K562 (cell line): ENCODE data around the gene SLC10A1. TPM values are rescaled to one million over a fixed set of nuclear protein-coding genes. Genes with fewer than 3 reads are reported as not detected.

Experiments
- ATAC-seq: fragments of 200-7000 bp; cut with Tn5 transposase; 3 replicates; pipeline ENCODE4 v1.9.1; 2020; ENCODE audit warnings: moderate library complexity
- BruUV-seq: library from RNA; stranded (reverse); fragments of 400-500 nt; replicated peaks from 2 replicates; lab custom pipeline; 2021; lab: Mats Ljungman, UMichigan
- CTCF ChIA-PET: fragments of 300-600 bp; formaldehyde crosslinking; extraction: SDS; loops from one replicate; lab custom pipeline; 2021; ENCODE audit warnings: low intra/inter-chr PET ratio; lab: Yijun Ruan, JAX
- POLR2A ChIA-PET: fragments of 300-600, 350-650 bp; sonication (Branson Sonifier 250); formaldehyde crosslinking; extraction: SDS; loops from one replicate; lab custom pipeline; 2021; ENCODE audit warnings: antibody characterized with exemption, inconsistent platforms; lab: Yijun Ruan, JAX
- DNase-seq, 4 experiments: peaks; one replicate each; pipeline versions ENCODE4 v3.0.0 to v3.0.0-alpha.2; 2011 to 2018; ENCODE audit warnings: low spot score in 3 of 4, mixed read lengths in 3 of 4; ENCODE audit errors: extremely low read depth in 1 of 4
- FAIRE-seq: peaks from 2 replicates; lab custom pipeline; 2011; peaks lifted over from hg19 to GRCh38; lab: Jason Lieb, UNC
- H2AFZ ChIP-seq: 2 replicates; pipeline ENCODE4 v1.6.0; 2011; ENCODE audit warnings: low read depth, low read length, control low read depth, inconsistent platforms
- H3K27ac ChIP-seq: fragments of 200-600 bp; 3 replicates; pipeline ENCODE4 v1.8.0; 2011; ENCODE audit warnings: low read depth, mild to moderate bottlenecking, control low read depth, inconsistent platforms, low read length, moderate library complexity, mixed read lengths; ENCODE audit errors: extremely low read depth
- H3K27me3 ChIP-seq, 2 experiments: fragments of 300-600 bp in 1 of 2; 2 replicates in 1 of 2; 3 replicates in 1 of 2; pipeline versions ENCODE4 v1.6.0 to v1.8.0; 2011; ENCODE audit warnings: inconsistent platforms in 2 of 2, low read length in 2 of 2, mild to moderate bottlenecking in 1 of 2, mixed read lengths in 1 of 2, moderate library complexity in 1 of 2; ENCODE audit not compliant: control insufficient read depth in 2 of 2, insufficient read depth in 2 of 2
- H3K36me3 ChIP-seq: fragments of 300-600 bp; 3 replicates; pipeline ENCODE4 v1.8.0; 2011; ENCODE audit warnings: mild to moderate bottlenecking, low read length, inconsistent platforms; ENCODE audit not compliant: control insufficient read depth, insufficient read depth
- H3K4me1 ChIP-seq, 2 experiments: fragments of 200-600 bp in 1 of 2; replicated peaks in 1 of 2; 2 replicates in 1 of 2; 3 replicates in 1 of 2; pipeline versions ENCODE4 v1.5.1 to v1.8.0; 2011; ENCODE audit warnings: inconsistent platforms in 2 of 2, low read length in 2 of 2, mild to moderate bottlenecking in 1 of 2, mixed read lengths in 1 of 2, moderate library complexity in 1 of 2; ENCODE audit not compliant: control insufficient read depth in 2 of 2, insufficient read depth in 2 of 2
- H3K4me2 ChIP-seq: 2 replicates; pipeline ENCODE4 v1.6.1; 2011; ENCODE audit warnings: low read length, control low read depth, inconsistent platforms, mixed read lengths; ENCODE audit not compliant: insufficient read depth
- H3K4me3 ChIP-seq: fragments of 200-600 bp; sonication (generic), shearing (Covaris generic); 2 replicates; pipeline ENCODE4 v1.5.1; 2016; ENCODE audit warnings: control low read depth, inconsistent platforms
- H3K79me2 ChIP-seq: fragments of 200-600 bp; 3 replicates; pipeline ENCODE4 v1.8.0; 2011; ENCODE audit warnings: low read length, inconsistent platforms; ENCODE audit not compliant: control insufficient read depth, insufficient read depth
- H3K9ac ChIP-seq, 2 experiments: 2 replicates each; pipeline versions ENCODE4 v1.6.0 to v1.6.1; 2011; ENCODE audit warnings: low read depth in 2 of 2, low read length in 2 of 2, control low read depth in 1 of 2, inconsistent platforms in 1 of 2, mild to moderate bottlenecking in 1 of 2, mixed read lengths in 1 of 2; ENCODE audit not compliant: insufficient read depth in 1 of 2
- H3K9me1 ChIP-seq: one replicate; pipeline ENCODE4 v1.6.0; 2011; ENCODE audit warnings: inconsistent platforms, mild to moderate bottlenecking, low read length, moderate library complexity; ENCODE audit not compliant: control insufficient read depth, insufficient read depth
- H3K9me3 ChIP-seq: replicated peaks from 2 replicates; pipeline ENCODE4 v1.5.1; 2011; ENCODE audit warnings: low read depth, low read length, inconsistent platforms; ENCODE audit not compliant: control insufficient read depth, insufficient read depth
- H4K20me1 ChIP-seq: replicated peaks from 2 replicates; pipeline ENCODE4 v1.6.1; 2011; ENCODE audit warnings: low read length, inconsistent platforms, mixed read lengths; ENCODE audit not compliant: control insufficient read depth, insufficient read depth
- BRF2 ChIP-seq: IDR thresholded peaks from 3 replicates; pipeline ENCODE4 v1.6.1; 2011; ENCODE audit warnings: borderline replicate concordance, mild to moderate bottlenecking; ENCODE audit not compliant: insufficient read length, insufficient read depth
- CBX5 ChIP-seq: IDR thresholded peaks from 2 replicates; pipeline ENCODE4 v1.6.1; 2014; ENCODE audit warnings: low read depth, borderline replicate concordance
- FOXK2 ChIP-seq, 2 experiments: fragments of 450-650 bp; IDR thresholded peaks in 1 of 2; conservative IDR thresholded peaks in 1 of 2; 2 replicates each; pipeline ENCODE4 v1.6.1; 2016; ENCODE audit warnings: low read depth in 2 of 2, mild to moderate bottlenecking in 1 of 2
- MYC ChIP-seq, 2 experiments: fragments of 250-450 bp in 1 of 2; sonication (Bioruptor Pico) in 1 of 2; IDR thresholded peaks; 2 replicates each; pipeline versions ENCODE4 v1.5.1 to v1.6.1; 2012 to 2021; ENCODE audit warnings: low read depth in 2 of 2, borderline replicate concordance in 1 of 2, improper control_type of control experiment in 1 of 2, low read length in 1 of 2, mild to moderate bottlenecking in 1 of 2, moderate library complexity in 1 of 2
- TAF1 ChIP-seq: IDR thresholded peaks from 2 replicates; pipeline ENCODE4 v1.6.1; 2011; ENCODE audit warnings: mild to moderate bottlenecking, low read length, moderate library complexity; ENCODE audit not compliant: insufficient read depth, control insufficient read depth, severe bottlenecking; ENCODE audit errors: extremely low read depth
- ZNF609 ChIP-seq: sonication (generic); formaldehyde crosslinking; IDR thresholded peaks from 2 replicates; pipeline ENCODE4 v1.8.1; 2023; ENCODE audit warnings: missing genetic modification reagents, mild to moderate bottlenecking, borderline replicate concordance
- ZNF707 ChIP-seq: fragments of 250-450 bp; sonication (Bioruptor Pico); conservative IDR thresholded peaks from 2 replicates; pipeline ENCODE4 v1.8.0; 2022; ENCODE audit warnings: inconsistent platforms, mild to moderate bottlenecking, moderate library complexity
- WGBS: fragments of 100-300 bp; shearing (Covaris generic); methylation state at CpG from one replicate; pipeline ENCODE4 v1.1.6; 2016; ENCODE audit warnings: low coverage, mixed read lengths; ENCODE audit not compliant: insufficient coverage; ENCODE audit errors: missing lambda C conversion rate; 5-methylcytosine and 5-hydroxymethylcytosine counted together
- in situ Hi-C: fragments of 300-500 bp; cut with MboI; formaldehyde crosslinking; loops from 4 replicates; pipeline ENCODE4 v1.15.0; 2018; ENCODE audit warnings: inconsistent platforms, mixed read lengths
- intact Hi-C: fragments of 100-400 bp; cut with micrococcal nuclease; formaldehyde crosslinking; loops from 2 replicates; pipeline ENCODE4 v1.14.2; 2022
- polyA plus RNA-seq, 8 experiments: library from polyadenylated mRNA; depleted of rRNA in 4 of 8; stranded (reverse) in 5 of 8; unstranded in 3 of 8; fragments of >200 nt; fragmentation: Nextera tagmentation in 2 of 8; fragmentation: Illumina TruSeq in 1 of 8; extraction: Ambion mirVana in 2 of 8; extraction: Trizol in 1 of 8; gene quantifications; 2 replicates each; pipeline versions ENCODE4 v1.2.1 to v1.2.3, GENCODE V29; 2011 to 2014; ENCODE audit warnings: inconsistent platforms in 1 of 8, missing spikeins in 1 of 8
- total RNA-seq, 7 experiments: library from RNA; depleted of rRNA in 6 of 7; stranded (reverse); fragments of >200 nt in 6 of 7; fragmentation: Illumina TruSeq in 2 of 7; extraction: Trizol in 2 of 7; gene quantifications; 2 replicates each; pipeline versions ENCODE4 v1.2.1 to v1.2.3, GENCODE V29; 2011 to 2021; ENCODE audit warnings: low replicate concordance in 1 of 7
- TF ChIP-seq, protein P1 (sequence below): fragments of 250-450 bp; sonication (Bioruptor Pico); IDR thresholded peaks from 2 replicates; pipeline ENCODE4 v1.4.0; 2020; ENCODE audit warnings: mild to moderate bottlenecking
- TF ChIP-seq, protein P2 (sequence below): fragments of 250-450 bp; sonication (Bioruptor Pico); IDR thresholded peaks from 2 replicates; pipeline ENCODE4 v1.5.0; 2020; ENCODE audit warnings: mild to moderate bottlenecking, borderline replicate concordance

SLC10A1 gene
- total and polyA plus RNA-seq, 9 of the 15 experiments (the other 6 are each of a cell fraction or from before 2014, with no cell fraction given): not detected

DNA sequence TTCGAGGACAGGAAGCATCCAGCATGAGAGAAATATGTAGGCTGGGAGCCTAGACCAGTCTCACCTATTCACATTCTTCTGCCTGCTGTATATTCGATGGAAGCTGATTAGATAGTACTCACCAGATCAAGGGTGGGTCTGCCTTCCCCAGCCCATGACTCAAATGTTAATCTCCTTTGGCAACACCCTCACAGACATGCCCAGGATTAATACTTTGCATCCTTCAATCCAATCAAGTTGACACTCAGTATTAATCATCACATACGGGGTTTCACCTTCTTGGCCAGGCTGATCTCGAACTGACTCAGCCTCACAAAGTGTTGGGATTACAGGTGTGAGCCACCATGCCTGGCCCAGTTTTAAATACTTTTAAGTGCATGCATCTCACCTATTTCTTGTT is 30.5 kb upstream of the SLC10A1 start:
- DNase-seq (no peak), FAIRE-seq (no peak), ATAC-seq (no peak)
- Histone ChIP-seq H3K36me3 (no peaks in the 10 kb centered on the region), H3K4me3 (no peak overlapping the region), H3K9ac (no peak overlapping the region), H3K4me2 (no peak overlapping the region), H3K27ac (no peak overlapping the region), H4K20me1 (no peaks in the 10 kb centered on the region), H3K9me1 (no peaks in the 10 kb centered on the region), H3K9me3 (no peaks in the 10 kb centered on the region), H3K79me2 (no peaks in the 10 kb centered on the region), H3K4me1 (no peaks in the 10 kb centered on the region), H2AFZ (no peak overlapping the region), H3K27me3 (peaks cover 0 to 6% of the 10 kb centered on the region in 2 experiments; a peak in 2 of 5 replicates)
- ChIA-PET POLR2A (no interaction called here), CTCF (no interaction called here)
- in situ Hi-C loops: no loop called here
- no TSS peak for BruUV-seq
- intact Hi-C loops: no loop called here
- WGBS: 0% methylated on average over 4 of the region's 4 CpGs
- TF ChIP-seq ZNF707 (CRISPR knock-in tag): no peak
- TF ChIP-seq MYC (IDR thresholded peaks at IDR 0.05; ENCODE audit: low read depth, low read length): no peak
- no peak for TF ChIP-seq MYC (CRISPR knock-in tag; IDR thresholded peaks at IDR 0.05; ENCODE audit: borderline replicate concordance, low read depth)
- no peak for TF ChIP-seq TAF1
- TF ChIP-seq BRF2: no peak
- TF ChIP-seq CBX5: no peak
- TF ChIP-seq, protein P1, sequence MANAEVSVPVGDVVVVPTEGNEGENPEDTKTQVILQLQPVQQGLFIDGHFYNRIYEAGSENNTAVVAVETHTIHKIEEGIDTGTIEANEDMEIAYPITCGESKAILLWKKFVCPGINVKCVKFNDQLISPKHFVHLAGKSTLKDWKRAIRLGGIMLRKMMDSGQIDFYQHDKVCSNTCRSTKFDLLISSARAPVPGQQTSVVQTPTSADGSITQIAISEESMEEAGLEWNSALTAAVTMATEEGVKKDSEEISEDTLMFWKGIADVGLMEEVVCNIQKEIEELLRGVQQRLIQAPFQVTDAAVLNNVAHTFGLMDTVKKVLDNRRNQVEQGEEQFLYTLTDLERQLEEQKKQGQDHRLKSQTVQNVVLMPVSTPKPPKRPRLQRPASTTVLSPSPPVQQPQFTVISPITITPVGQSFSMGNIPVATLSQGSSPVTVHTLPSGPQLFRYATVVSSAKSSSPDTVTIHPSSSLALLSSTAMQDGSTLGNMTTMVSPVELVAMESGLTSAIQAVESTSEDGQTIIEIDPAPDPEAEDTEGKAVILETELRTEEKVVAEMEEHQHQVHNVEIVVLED (CRISPR knock-in tag): no peak
- TF ChIP-seq, protein P2, sequence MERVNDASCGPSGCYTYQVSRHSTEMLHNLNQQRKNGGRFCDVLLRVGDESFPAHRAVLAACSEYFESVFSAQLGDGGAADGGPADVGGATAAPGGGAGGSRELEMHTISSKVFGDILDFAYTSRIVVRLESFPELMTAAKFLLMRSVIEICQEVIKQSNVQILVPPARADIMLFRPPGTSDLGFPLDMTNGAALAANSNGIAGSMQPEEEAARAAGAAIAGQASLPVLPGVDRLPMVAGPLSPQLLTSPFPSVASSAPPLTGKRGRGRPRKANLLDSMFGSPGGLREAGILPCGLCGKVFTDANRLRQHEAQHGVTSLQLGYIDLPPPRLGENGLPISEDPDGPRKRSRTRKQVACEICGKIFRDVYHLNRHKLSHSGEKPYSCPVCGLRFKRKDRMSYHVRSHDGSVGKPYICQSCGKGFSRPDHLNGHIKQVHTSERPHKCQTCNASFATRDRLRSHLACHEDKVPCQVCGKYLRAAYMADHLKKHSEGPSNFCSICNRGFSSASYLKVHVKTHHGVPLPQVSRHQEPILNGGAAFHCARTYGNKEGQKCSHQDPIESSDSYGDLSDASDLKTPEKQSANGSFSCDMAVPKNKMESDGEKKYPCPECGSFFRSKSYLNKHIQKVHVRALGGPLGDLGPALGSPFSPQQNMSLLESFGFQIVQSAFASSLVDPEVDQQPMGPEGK (CRISPR knock-in tag): no peak
- TF ChIP-seq ZNF609 (CRISPR knock-in tag): no peak
- TF ChIP-seq FOXK2 (conservative IDR thresholded peaks at IDR 0.05 in 1 of 2, IDR thresholded peaks at IDR 0.05 in 1 of 2; ENCODE audit: low read depth in 2 of 2): no peak
